Measurements from ENCODE around the gene ARAP1.
A peak's percentile ranks its signal among the peaks of the same experiment; 100 is the strongest.

The ARAP1 gene

DNA sequence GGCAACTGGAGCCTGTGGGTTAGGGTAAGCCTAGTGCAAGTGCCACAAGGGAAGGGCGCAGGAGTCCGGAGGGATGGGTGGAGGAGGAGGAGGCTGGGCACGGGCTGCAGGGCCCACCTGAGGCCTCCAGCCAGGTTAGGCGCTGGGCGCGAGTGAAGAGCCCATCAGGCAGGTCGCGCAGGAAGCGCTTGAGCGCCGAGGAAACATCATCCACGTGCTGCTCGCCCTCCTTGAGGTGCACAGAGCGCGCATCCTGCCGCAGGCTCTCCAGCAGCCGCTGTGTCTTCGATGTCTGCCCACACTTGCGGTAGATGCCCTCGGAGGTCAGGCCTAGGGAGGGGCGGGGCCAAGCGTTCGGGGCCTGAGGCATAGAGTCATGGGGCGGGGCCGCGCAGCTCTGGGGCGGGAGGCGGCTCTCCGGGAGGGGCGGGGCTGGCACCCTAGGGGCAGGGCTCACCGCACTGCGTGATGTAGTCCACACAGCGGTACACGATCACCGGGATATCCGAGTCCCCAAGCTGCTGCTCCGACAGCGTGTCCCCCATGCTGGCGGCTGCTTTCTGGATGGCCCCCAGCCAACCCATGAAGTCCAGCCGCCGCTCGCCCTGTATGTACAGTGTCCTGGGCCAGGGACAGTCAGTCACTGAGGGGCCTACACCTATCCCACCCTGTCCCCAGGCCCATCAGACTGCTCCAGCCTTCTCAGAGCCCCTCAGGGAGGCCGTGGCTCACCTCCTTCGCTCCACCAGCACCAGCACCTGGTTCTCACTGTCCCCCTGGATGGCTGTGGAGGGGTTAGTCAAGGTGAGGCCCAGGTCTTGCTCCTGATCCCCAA lies 55.1 kb downstream of the ARAP1 start:
- Mint-ChIP-seq H3K36me3 (peaks cover 48% of the 10 kb centered on the region), H3K4me1 (peaks cover 6% of the 10 kb centered on the region), H3K27me3 (no peaks in the 10 kb centered on the region), H3K9me3 (no peaks in the 10 kb centered on the region), H3K27ac (no peak overlapping the region), H3K4me3 (no peak overlapping the region)
- ATAC-seq (ENCODE audit: low read depth) (no peak), DNase-seq (ENCODE audit: low spot score in 2 of 2) (no peak)

DNA sequence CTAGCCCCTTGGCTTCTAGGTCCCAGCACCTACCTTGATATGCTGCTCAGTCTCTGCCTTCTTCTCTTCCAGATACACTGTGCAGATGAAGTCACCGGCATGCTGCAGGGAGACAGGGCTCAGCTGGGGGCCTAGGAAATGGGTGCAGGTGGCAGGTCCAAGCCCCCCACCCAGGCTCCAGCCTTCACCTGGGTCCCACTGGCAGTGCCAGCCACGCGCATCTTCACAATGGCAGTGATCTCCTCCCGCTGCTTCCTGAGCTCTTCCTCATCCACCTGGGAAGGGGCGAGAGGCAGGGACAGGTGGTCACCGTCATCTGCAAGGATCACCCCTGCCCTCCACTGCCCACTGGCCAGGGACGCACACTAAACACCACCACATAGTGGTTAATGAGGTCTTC lies 56.9 kb downstream of the ARAP1 start:
- ATAC-seq (ENCODE audit: low read depth) (no peak), DNase-seq (ENCODE audit: low spot score in 2 of 2) (no peak)
- H3K9me3 Mint-ChIP-seq, result no peaks in the 10 kb centered on the region
- H3K27me3 Mint-ChIP-seq, result no peaks in the 10 kb centered on the region
- no peak overlapping the region for H3K4me3 Mint-ChIP-seq
- peak overlapping the region; percentile 71 for H3K27ac Mint-ChIP-seq
- H3K4me1 Mint-ChIP-seq, result peaks cover 6% of the 10 kb centered on the region
- peaks cover 43% of the 10 kb centered on the region for H3K36me3 Mint-ChIP-seq

DNA sequence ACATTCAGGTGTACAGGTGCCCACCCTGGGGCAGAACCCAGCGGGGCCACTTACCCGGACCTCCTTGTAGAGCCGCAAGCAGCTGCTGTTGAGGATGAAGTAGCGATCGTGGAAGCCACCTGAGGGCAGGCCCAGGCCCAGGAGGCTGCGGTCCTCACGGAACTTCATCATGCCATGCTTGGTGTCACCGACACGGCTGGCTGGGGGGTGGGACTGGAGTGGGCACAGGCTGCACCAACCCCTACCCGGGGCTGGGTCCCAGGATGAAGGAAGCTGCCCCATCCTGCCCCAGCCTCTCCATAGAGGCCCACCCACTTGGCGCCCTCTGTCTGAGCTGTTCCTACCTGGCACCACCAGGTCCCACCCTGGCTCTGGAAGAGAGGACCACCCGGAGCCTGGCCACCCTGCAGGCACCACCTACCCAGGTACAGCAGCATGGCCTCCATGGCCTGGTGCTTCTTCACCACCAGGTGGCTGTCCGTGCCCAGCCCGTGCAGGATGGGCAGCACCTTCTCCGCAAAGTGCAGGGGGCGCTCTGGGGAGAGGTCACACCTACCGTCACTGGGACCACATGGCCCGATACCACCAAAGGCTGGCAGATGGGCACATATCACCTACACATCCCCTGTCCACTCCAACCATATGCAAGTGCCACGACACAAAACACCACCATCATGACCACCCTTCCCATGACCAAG lies 58.8 kb downstream of the ARAP1 start:
- H3K27ac Mint-ChIP-seq, result no peak overlapping the region
- DNase-seq (ENCODE audit: low spot score in 2 of 2) (no peak), ATAC-seq (ENCODE audit: low read depth) (no peak)
- peaks cover 9% of the 10 kb centered on the region for H3K4me1 Mint-ChIP-seq
- H3K4me3 Mint-ChIP-seq, result no peak overlapping the region
- peaks cover 32% of the 10 kb centered on the region for H3K36me3 Mint-ChIP-seq
- H3K27me3 Mint-ChIP-seq, result no peaks in the 10 kb centered on the region
- no peaks in the 10 kb centered on the region for H3K9me3 Mint-ChIP-seq

DNA sequence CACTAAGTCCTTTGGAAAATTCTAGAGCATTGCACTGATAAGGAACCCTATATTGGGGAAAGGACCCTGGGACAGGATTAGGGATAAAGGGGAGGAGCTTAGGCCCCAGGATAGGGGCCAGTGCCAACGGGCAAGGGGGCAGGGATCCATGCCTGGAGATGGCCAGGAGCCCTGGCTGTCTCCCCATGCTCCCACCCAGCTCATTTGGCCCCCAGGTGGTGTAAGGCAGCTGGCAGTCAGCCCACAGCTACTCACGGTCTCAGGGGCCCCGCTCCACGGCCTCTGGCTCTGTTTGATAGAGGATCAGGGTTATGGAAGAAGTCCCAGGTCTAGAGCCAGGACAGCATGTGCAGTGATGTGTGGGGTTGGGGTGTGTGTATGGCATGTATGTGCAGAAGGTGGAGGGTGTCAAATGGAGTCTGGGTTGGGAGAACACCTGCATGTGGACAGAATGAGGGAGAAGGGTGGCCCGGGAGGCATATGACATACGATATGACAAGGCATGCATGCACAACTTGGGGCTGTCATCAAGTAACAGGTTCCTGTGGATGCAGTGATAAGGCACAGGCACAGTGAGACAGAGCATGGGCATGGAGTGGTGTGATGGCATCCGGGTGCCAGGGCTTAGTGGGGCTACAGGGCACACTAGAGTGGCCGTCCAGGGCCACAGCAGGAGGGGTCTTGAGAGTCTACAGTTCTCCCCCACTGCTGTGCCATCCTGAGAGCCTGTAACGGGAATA lies 59.5 kb downstream of the ARAP1 start:
- H3K4me3 Mint-ChIP-seq, result no peak overlapping the region
- peaks cover 31% of the 10 kb centered on the region for H3K36me3 Mint-ChIP-seq
- H3K27me3 Mint-ChIP-seq, result no peaks in the 10 kb centered on the region
- peak overlapping the region; percentile 62 for H3K27ac Mint-ChIP-seq
- ATAC-seq (ENCODE audit: low read depth), result no peak
- H3K9me3 Mint-ChIP-seq, result no peaks in the 10 kb centered on the region
- H3K4me1 Mint-ChIP-seq, result peaks cover 9% of the 10 kb centered on the region
- no peak for DNase-seq (ENCODE audit: low spot score in 2 of 2)

DNA sequence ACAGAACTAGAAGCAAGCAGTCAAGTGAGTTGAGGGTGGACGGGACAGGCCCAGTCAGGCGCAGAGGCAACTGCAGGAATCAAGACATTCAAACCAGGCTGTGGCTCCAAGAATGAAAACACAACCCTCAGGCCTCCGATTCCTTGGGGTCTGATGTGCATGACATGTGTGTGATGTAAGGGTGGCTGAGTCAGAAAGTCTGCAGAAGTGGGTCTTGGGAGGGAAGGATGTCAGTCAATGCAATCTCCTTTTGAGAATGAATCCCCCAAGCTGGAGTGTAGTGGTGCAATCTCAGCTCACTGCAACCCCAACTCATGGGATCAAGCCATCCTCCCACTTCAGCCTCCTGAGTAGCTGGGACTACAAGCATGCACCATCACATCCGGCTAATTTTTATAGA lies 62.0 kb downstream of the ARAP1 start:
- Mint-ChIP-seq H3K4me1 (peaks cover 14% of the 10 kb centered on the region), H3K27ac (peak overlapping the region; percentile 38), H3K9me3 (no peaks in the 10 kb centered on the region), H3K4me3 (no peak overlapping the region), H3K27me3 (no peaks in the 10 kb centered on the region), H3K36me3 (peaks cover 33% of the 10 kb centered on the region)
- no peak for DNase-seq (ENCODE audit: low spot score in 2 of 2)
- no peak for ATAC-seq (ENCODE audit: low read depth)

DNA sequence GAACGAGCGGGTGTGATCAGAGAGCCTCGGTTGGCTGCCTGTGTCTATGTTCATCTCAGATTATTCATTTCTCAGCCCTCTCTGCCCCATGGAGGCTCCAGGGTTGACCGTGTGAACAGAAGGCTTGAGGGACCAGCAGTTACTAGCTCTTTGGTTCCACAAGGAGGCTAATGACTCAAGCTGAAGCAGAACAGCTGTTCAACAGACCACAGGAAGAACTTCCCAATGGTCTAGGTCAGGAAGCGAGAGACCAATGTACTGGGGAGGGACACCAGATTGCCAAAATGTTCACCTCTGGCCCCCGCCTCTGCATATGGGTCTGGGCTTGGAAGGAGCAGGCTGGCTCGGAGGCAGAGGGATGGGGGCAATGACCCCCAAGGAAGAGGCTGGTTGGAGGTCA lies 63.3 kb downstream of the ARAP1 start:
- Mint-ChIP-seq H3K4me3 (no peak overlapping the region), H3K36me3 (peaks cover 24% of the 10 kb centered on the region), H3K27me3 (no peaks in the 10 kb centered on the region), H3K27ac (peak overlapping the region; percentile 48), H3K9me3 (no peaks in the 10 kb centered on the region), H3K4me1 (peaks cover 10% of the 10 kb centered on the region)
- no peak for ATAC-seq (ENCODE audit: low read depth)
- DNase-seq (ENCODE audit: low spot score in 2 of 2), result no peak

DNA sequence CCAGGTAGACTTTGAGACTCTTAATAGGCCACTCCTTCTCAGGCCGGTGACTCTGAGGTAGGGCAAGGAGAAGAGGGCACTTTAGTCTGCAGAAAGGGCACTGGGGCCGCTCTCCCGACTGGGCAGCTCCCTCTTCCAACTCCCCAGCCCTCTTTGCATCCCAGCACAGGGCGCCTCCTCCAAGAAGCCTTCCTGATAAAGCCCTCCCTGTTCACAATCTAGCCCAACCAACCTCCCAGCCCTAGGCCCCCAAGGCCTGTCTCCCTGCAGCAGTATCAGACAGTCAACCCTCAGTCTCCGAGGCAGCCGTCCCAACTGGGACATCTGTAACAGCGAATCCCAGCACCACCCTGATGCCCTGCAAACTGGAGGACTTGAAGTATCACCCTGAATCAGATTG lies 63.7 kb downstream of the ARAP1 start:
- Mint-ChIP-seq H3K9me3 (no peaks in the 10 kb centered on the region), H3K27me3 (no peaks in the 10 kb centered on the region), H3K27ac (peak overlapping the region; percentile 48), H3K4me1 (peaks cover 14% of the 10 kb centered on the region), H3K36me3 (peaks cover 24% of the 10 kb centered on the region), H3K4me3 (no peak overlapping the region)
- ATAC-seq (ENCODE audit: low read depth), result no peak
- no peak for DNase-seq (ENCODE audit: low spot score in 2 of 2)

DNA sequence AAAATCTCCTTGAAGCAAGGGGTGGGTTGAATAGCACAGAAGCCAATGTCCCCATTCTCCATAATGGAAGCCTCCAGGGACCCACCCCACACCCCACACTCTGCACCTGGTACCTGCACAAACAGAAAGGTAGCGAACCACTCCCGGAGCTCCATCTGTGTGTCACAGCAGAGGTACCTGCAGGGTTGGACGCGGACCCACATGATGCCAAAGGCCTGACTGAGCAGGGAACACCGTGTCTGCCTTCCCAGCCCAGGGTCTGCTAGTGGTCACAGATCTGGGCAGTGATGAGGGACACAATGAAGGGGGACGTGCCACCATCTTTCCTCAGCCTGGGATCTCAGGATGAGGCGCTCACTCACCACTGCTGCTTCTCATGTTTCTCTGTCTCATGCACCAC lies 64.9 kb downstream of the ARAP1 start:
- H3K27ac Mint-ChIP-seq, result peak overlapping the region; percentile 70

DNA sequence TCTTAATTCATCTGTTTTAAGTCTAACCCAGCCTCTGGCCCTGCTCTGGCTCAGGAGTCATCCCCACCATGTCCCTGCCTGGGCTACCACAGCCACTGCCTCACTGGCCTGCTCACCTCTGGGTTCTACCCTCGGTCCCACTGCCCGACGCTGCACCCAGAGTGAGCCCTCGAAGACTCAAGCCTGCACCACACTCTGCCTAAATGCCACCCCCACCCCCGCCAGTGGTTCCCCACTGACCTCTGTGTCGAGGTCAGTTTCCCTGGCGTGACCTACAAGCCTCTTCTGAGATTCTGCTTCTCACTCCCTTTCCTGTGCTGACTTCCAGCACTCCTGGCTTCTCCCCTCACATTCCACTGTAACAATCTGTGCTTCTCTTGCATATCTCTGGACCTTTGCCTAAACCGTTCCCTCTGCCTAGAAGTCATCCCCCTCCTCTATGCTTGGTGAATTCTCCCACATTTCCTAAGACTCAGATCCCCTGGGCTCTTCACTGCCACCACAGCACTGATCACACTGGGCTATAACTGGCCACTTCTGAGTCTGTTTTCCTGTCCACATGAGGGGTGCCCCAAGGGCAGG lies 65.5 kb downstream of the ARAP1 start:
- ATAC-seq (ENCODE audit: low read depth), result no peak
- Mint-ChIP-seq H3K4me3 (no peak overlapping the region), H3K27me3 (no peaks in the 10 kb centered on the region), H3K36me3 (peaks cover 20% of the 10 kb centered on the region), H3K27ac (peak overlapping the region; percentile 70), H3K9me3 (no peaks in the 10 kb centered on the region), H3K4me1 (peaks cover 11% of the 10 kb centered on the region)
- DNase-seq (ENCODE audit: low spot score in 2 of 2), result no peak

More for the DNA sequence above, 64.9 kb downstream of the ARAP1 start:
- DNase-seq (ENCODE audit: low spot score in 2 of 2) (no peak), ATAC-seq (ENCODE audit: low read depth) (no peak)
- Mint-ChIP-seq H3K27me3 (no peaks in the 10 kb centered on the region), H3K4me1 (peaks cover 11% of the 10 kb centered on the region), H3K36me3 (peaks cover 20% of the 10 kb centered on the region), H3K4me3 (no peak overlapping the region), H3K9me3 (no peaks in the 10 kb centered on the region)

DNA sequence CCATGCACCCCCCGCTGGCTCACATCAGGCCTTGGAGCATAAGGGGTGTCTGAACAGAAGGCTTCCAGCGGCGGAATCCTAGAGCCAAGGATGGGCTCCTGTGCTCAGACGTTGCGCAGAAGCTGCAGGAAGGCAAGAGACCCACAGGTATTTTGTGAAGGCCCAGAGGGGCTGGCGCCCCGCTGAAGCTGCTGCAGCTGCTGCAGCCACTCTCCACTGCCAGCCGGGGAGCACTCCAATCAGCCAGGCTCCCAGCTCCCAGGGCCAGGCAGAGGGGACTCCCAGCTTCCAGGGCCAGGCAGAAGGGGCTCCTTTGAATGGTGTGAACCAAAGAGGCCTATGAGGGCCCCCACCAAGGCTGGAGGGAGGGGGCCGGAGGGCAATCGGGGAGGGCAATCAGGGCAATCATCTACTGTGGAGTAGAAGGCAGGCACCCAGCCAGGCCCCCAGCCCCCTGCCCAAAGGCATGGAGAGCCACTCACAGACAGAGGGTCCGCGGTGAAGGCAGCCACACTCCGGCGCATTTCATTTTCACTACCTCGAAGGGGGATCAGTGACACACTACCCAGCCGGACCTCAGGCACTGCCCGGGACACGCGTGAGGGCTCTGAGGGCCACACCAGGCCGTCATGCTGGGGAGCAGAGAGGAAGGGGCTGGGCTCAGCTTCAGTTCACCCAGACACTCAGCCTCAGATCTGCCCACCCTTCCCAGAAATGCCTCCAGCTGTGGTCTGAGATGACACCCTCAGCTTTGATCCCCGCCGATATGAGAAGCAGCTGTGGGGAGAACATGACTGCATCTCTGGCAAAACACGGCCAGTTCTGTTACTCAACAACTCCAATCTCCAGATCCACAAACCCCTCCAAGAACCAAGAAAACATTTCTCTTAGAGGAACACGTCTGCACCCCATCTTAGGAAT lies 66.4 kb downstream of the ARAP1 start:
- Mint-ChIP-seq H3K9me3 (no peaks in the 10 kb centered on the region), H3K4me1 (peaks cover 17% of the 10 kb centered on the region), H3K27ac (peak overlapping the region; percentile 70), H3K27me3 (no peaks in the 10 kb centered on the region), H3K36me3 (peaks cover 17% of the 10 kb centered on the region), H3K4me3 (no peak overlapping the region)
- DNase-seq (ENCODE audit: low spot score in 2 of 2) (no peak), ATAC-seq (ENCODE audit: low read depth) (no peak)

DNA sequence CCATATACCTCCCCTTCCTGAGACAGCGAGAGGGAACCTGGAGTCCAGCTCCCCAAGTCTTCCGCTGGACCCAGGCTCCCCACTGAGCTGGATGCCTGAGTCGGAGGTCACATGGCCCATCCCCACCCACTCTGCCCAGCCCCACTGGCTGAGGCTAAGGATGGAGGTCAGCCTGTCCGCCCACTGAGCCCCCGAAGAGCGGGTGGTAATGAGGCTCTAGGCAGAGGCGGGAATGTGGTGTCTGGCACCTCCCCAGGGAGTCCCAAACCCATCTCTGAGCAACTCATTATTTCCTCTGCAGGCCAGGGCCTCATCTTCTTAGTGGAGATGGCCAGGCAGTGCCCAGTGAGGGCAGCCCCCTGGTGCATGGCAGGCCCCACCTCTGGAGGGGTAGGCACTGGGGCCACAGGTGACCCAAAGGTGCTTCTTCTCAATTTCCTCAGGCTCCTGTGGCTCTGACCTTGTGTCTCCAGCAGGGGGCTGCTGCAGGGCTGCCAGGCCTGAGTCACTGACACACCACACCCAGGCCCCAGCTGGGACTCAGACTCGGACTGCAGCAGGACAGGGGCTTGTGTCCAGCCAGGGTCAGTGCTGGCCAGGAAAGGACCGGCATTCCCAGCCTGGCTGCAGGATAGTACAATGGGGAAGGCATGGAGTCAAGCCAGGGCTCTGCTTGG lies 67.8 kb downstream of the ARAP1 start:
- DNase-seq (ENCODE audit: low spot score in 2 of 2) (peak; percentile 44 to 48), ATAC-seq (ENCODE audit: low read depth) (peak; percentile 74)
- H3K4me3 Mint-ChIP-seq, result no peak overlapping the region
- H3K36me3 Mint-ChIP-seq, result peaks cover 13% of the 10 kb centered on the region
- H3K9me3 Mint-ChIP-seq, result no peaks in the 10 kb centered on the region
- peaks cover 15% of the 10 kb centered on the region for H3K4me1 Mint-ChIP-seq
- H3K27me3 Mint-ChIP-seq, result no peaks in the 10 kb centered on the region
- H3K27ac Mint-ChIP-seq, result no peak overlapping the region

DNA sequence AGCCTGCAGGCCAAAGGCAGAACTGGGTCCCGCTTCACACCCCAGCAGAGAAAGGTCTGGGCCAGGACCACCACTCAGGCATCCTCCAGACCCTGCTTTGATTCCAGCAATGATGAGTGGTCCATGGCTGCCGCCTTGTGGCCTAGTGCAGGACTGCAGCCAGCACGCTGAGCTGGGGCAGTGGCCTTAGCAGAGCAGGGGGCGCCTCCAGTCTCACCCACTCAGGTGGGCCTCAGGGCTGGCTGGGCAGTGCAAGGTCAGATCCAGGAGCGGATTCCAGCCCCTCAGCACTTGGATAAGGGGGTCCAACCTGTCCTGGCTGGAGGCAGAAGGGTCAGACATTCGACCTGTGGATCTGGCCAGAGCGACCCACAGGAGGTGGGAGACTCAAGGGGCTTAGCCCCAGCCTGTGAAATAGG lies 68.4 kb downstream of the ARAP1 start:
- DNase-seq (ENCODE audit: low spot score in 2 of 2), result peak; percentile 69 to 91
- no peak overlapping the region for H3K27ac Mint-ChIP-seq
- no peaks in the 10 kb centered on the region for H3K9me3 Mint-ChIP-seq
- ATAC-seq (ENCODE audit: low read depth), result peak; percentile 64
- peaks cover 13% of the 10 kb centered on the region for H3K36me3 Mint-ChIP-seq
- peaks cover 15% of the 10 kb centered on the region for H3K4me1 Mint-ChIP-seq
- no peak overlapping the region for H3K4me3 Mint-ChIP-seq
- no peaks in the 10 kb centered on the region for H3K27me3 Mint-ChIP-seq

DNA sequence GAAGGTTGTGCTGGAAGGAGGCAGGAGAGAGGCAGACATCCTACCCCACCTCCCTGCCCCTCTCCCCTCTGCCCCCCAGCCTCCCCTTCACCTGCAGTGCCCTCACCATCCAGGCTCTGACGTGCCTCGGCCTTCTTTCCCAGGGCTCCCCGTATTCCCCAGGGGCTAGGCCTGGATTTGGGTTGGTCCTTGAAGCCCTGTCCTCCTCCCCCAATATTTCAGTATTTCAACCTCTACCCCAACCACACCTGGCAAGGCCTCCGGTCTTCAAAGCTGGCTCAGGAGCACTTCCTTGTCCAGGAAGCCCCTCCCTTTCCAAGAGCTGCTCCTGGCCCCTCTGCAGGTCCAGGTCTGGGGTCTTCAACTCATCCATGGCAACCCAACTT lies 69.4 kb downstream of the ARAP1 start:
- Mint-ChIP-seq H3K9me3 (no peaks in the 10 kb centered on the region), H3K27me3 (peaks cover 2% of the 10 kb centered on the region), H3K4me3 (no peak overlapping the region), H3K4me1 (peaks cover 20% of the 10 kb centered on the region), H3K36me3 (peaks cover 9% of the 10 kb centered on the region), H3K27ac (peak overlapping the region; percentile 77)
- no peak for DNase-seq (ENCODE audit: low spot score in 2 of 2)
- no peak for ATAC-seq (ENCODE audit: low read depth)
